HG03558 (cell line): ENCODE measurements around the gene FRMPD2.
"Not testable (repeated sequence)": the region's sequence is repeated elsewhere in the genome, so short reads cannot be mapped to it uniquely, and the experiment has no call there.

Experiments
- ATAC-seq: cut with Tn5 transposase; IDR thresholded peaks from one replicate; pipeline ENCODE4 v1.9.1; 2021; ENCODE audit warnings: moderate number of reproducible peaks; ENCODE audit not compliant: unreplicated experiment; ENCODE audit errors: extremely low read depth

The FRMPD2 gene

GRCh38 chr10:48291190-48291589 lies 16.7 kb upstream of the FRMPD2 start:
- no peak for ATAC-seq

DNA sequence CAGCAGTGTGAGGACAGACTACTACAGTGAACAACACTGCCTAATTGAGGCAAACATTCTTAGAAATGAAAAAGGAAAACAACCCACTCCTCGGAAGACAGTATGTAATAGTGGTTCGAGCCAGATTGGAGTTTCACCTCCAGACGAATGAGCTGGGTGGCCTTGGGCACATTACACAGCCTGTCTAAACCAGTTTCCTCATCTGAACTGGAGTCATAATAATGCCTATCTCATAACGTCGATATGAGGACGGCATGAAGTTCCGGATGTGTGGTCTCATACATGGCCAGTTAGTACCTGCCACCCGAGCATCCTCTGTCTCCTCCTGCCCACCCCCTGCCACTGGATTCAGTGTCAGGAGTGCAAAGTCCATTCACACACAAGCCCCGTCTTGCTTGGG lies 15.8 kb upstream of the FRMPD2 start:
- ATAC-seq: no peak

DNA sequence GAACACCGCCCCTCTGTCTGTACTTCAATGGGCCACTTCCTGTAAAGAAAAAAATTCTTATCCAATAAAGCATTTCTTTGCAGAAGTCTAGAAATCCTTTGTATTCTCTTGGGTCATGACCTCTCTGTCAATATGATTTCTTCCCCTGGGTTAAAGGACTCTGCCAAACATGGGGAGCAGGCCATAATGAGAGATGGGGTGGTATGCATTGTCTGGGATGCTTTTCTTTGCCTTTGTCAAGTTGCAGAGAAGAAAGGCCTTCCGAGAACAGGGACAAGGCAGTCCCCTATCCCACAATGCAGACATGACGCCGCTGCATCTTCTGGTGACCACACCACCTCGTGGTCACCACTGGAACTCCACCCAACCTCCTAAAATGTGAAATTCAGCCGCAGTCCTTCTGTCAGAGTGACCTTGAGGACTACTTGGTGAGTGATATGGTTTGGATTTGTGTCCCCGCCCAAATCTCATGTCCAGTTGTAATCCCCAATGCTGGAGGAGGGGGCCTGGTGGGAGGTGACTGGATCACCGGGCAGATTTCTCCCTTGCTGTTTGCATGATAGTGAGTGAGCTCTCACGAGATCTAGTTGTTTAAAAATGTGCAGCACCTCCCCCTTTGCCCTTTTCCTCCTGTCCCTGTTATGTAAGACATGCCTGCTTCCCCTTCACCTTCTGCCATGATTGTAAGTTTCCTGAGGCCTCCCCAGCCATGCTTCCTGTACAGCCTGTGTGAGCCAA lies 15.2 kb upstream of the FRMPD2 start:
- no peak for ATAC-seq

- no peak for ATAC-seq
These were observed 14.2 kb upstream of the FRMPD2 start for GRCh38 chr10:48288661-48289060.

DNA sequence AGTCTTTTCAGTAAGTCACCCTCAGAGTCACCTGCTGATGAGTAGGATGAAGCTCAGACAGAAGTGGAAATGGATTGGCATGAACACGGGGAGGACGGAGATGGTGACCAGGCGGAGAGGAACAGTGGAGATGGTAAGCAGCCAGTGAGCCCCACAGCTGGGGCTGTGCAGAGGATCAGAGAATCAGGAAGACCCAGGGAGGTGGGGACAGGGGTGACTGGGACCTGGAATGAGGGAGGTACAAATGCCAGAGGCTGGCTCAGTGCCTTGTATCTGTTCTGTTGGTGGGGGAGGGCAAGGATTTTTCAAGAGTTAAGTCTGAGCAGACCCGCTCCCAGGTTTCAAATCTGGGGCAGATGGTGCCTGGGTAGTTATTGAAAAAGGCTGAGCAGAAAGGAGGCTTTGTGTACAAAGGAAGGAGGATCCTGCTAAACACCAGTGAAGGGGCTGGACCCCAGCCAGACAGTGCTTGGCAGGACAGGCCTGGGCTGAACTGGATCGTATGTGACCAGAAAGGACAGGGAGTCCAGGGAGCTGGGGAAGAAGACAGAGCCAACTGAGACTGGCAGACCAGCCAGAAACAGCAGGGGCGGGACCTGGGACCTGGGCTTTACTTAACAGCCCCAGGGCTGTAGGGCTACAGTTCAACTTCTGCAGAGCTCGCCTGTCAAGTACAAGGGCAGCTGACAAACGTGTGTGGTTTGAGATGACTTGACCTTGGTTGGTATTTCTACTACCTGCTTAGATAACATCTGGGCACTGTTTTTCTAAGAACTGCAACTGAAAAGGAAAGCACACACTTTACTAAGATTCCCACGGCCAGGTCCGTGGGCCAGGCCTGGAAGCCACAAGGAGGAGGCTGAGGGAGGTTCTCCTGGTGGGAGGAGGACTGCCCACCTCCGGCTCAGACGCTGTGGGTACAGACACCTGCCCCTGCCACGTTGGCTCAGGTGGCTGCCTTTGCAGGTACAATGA lies 13.2 kb upstream of the FRMPD2 start:
- no peak for ATAC-seq

GRCh38 chr10:48286356-48286755 lies 11.9 kb upstream of the FRMPD2 start:
- ATAC-seq: no peak

DNA sequence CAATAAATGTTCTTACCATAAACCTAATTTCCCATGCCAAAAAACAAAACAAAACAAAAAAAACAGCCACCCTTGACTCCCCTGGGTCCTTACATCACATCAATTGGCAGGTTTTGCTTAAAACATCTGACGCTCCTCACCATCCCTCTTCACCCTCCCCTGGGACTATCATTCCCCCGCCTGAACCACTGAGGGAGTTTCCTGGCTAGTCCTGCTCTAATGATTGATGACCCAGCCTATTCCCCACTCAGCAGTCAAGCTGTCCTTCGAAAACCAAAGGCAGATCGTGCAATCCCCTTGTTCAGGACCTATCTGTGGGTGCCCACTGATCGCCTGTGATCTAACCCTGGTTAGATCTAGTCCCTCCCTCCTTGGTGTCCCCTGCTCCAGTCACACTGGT lies 11.2 kb upstream of the FRMPD2 start:
- ATAC-seq: no peak

DNA sequence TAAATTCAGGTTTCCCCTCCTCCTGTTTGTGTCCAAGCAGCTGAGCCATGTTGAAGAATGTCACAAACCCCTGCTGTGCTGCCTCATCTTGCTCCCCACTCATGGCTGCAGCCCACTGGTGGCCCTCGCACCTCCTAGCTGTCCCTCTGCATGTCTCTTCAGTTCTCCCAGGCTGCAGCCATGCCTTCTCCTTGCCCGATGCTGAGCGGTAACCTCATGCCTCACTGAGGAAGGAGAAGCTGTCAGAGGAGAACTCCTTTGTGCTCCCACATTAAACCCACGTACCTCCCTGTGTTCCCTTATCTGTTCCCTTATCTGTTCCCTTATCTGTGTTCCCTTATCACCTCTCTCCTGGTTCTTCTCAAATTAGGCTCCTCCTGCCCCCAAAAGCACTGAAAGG lies 10.3 kb upstream of the FRMPD2 start:
- ATAC-seq: no peak

DNA sequence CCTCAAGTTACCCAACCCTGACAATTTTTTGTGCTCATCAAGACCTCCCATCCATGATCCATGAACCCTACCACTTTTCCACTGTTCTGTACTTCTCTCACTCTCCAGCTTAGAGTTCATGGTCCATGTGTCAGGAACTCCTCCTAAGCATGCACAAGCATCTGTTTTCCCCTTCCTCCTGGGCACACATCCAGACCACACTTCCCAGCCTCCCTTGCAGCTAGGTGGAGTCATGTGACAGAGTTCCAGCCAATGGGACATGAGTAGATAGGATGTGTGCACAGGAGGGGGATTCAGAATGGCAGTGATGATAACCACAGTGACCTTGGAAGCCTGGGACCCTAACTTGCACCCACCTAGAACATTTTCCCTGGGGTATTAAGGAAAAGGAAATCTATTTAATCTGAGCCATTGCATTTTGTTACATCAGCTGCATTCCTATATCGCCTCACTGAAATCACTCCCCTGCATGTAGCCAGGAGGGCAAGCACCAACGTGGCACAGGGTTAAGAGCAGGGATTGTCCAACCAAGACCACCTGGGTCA lies 9.6 kb upstream of the FRMPD2 start:
- no peak for ATAC-seq

DNA sequence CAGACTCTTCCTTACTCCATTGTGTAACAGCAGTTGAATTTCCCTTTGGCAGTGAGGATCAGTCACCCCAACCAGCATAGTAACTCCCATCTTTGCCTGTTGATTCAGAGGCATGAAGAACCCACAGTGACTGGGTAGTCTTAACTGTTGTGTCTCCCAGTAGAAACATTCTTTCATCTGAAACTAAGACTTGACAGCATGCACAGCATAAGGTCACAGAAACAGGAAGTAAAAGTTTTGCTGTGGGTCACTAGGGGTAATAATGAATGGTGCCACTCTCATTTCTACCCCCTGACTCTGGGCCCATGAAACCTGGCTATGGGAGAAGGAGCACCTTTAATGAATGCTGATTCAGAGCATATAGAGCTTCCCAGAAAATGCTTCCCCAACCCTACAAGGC lies 8.3 kb upstream of the FRMPD2 start:
- ATAC-seq: peak; percentile 52

- ATAC-seq: not testable (repeated sequence)
These were observed 7.2 kb upstream of the FRMPD2 start for GRCh38 chr10:48281697-48282096.

DNA sequence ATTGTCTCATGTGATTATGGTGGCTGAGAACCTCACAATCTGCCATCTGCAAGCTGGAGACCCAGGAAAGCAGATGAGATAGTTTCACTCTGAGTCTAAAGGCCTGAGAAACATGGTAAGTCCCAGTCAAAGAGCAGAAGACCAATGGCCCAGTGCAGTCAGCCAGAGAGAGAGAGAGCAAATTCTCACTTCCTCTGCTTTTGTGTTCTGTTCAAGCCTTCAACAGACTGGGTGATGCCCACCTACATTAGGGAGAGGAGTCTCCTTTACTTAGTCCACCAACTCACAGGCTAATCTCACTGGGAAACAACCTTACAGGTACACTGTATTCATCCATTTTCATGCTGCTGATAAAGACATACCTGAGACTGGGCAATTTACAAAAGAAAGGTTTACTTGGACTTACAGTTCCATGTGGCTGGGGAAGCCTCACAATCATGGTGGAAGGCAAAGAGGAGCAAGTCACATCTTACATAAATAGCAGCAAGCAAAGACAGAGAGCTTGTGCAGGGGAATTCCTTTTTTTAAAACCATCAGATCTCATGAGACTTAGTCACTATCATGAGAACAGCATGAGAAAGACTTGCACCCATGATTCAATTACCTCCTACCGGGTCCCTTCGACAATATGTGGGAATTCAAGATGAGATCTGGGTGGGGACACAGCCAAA lies 4.7 kb upstream of the FRMPD2 start:
- ATAC-seq: peak; percentile 72

GRCh38 chr10:48277093-48277492 lies 2.6 kb upstream of the FRMPD2 start:
- ATAC-seq: no peak

DNA sequence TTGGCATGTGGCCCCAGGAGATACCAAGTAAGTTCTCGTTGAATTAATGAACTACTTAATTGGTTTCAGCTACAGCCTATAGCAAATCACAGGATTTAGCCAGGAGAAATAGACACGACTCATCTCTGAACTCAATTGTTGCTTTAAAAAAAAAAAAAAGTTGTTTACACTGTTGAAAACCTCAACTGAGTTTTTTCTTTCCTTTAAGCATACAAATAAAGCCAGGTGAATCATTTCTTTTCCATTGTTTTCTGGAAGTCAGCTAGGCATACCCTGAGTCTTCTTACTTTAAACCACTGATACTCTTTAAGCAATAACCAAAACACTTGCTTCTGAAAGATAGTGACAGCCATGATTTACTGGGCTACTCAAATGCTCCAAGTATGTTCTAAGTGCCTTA lies 755 bp downstream of the FRMPD2 start:
- ATAC-seq: no peak

DNA sequence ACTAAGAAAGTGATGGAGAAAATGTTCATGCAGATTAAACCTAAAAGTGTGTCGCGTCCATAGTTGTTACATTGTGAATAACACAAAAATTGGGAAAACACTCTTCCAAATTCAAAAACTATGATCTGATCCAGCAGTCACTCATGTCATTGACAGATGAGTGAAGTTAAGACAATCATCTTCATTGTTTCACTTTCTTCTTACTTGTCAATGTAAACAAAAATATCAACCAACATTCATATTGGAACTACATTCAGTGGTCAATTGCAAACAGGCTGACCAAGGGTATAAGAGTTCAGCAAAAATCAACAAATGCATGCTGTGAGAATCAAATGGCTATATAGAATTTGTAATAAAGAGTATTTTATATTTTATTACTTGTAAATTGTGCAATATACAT lies 1.8 kb downstream of the FRMPD2 start:
- ATAC-seq: no peak

DNA sequence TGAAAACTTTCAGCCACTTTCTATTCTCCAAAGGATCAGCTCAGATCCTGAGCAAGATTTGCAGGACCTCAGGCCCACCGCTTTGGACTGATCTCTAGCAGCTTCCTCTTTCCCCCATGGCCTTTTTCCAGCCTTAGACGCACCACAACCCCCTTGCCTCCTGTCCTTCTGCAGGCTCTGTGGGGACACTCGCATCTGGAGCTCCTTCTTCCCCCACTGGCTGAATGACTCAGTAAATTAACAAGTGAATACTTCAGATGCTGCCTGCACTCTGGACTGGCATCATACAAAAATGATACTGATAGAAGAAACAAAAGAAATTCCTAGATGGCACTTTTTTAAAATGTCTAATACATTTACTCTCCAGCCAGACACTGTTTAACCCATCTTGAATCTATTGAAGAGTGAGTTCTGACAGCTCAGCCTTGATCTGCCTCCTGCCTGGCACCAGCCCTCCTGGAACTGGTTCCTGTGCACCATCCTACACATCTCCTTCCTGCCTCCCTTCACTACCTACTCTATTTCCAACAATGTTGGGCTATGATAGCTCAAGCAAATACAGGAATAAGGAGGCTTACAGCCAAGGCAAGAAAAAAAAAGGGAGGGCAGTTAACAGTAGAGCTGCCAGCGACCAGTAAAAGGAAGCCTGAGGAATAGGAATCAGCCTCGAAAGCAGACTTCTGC lies 3.3 kb downstream of the FRMPD2 start:
- no peak for ATAC-seq

GRCh38 chr10:48266528-48266927 lies 8.0 kb downstream of the FRMPD2 start:
- no peak for ATAC-seq

DNA sequence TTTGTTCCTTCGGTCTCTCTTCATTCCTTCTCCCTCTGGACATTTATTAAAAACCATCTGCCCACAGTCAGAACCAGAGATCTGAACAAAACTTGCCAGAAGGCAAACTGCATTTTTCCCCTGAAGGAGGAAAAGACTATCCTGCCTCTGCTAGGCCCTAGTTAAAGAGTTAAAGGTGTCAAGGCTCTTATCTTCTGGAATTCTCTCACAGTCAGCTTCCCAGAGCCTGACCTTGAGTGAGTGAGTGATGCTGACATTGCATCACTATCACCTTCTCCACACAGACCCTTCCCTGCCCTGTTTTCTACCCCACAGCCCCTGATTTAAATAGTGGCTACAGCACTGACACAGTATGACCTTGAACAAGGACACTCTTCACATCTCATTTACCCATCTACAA lies 16.4 kb downstream of the FRMPD2 start:
- ATAC-seq: no peak

- no peak for ATAC-seq
These were observed 17.0 kb downstream of the FRMPD2 start for GRCh38 chr10:48257407-48257961.

GRCh38 chr10:48255722-48256121 lies 18.8 kb downstream of the FRMPD2 start:
- ATAC-seq: no peak
